ENCODE measurements around the gene OR52E2.

Gene OR52E2

DNA sequence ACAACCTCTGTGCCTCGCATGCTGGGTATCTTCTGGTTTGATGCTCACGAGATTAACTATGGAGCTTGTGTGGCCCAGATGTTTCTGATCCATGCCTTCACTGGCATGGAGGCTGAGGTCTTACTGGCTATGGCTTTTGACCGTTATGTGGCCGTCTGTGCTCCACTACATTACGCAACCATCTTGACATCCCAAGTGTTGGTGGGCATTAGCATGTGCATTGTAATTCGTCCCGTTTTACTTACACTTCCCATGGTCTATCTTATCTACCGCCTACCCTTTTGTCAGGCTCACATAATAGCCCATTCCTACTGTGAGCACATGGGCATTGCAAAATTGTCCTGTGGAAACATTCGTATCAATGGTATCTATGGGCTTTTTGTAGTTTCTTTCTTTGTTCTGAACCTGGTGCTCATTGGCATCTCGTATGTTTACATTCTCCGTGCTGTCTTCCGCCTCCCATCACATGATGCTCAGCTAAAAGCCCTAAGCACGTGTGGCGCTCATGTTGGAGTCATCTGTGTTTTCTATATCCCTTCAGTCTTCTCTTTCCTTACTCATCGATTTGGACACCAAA lies 12.6 kb downstream of the OR52E2 start:
- DNase-seq (ENCODE audit: low read depth): no peak
- no peak overlapping the region for H3K4me3 ChIP-seq (replicated peaks; ENCODE audit: low read depth, low read length)
- TF ChIP-seq CTCF (IDR thresholded peaks at IDR 0.05; ENCODE audit: low read length, missing control alignments): no peak

GRCh38 chr11:5046226-5046625 lies 13.2 kb downstream of the OR52E2 start, which contains the start of gene OR52J3:
OR52J3 (plus strand) TSS chr11:5046526; CDS start chr11:5046526, 0 bp downstream.
- no peak within 1 kb of the TSS for H3K4me3 ChIP-seq (replicated peaks; ENCODE audit: low read depth, low read length)
- no peak for DNase-seq (ENCODE audit: low read depth)
- TF ChIP-seq CTCF (IDR thresholded peaks at IDR 0.05; ENCODE audit: low read length, missing control alignments): no peak

DNA sequence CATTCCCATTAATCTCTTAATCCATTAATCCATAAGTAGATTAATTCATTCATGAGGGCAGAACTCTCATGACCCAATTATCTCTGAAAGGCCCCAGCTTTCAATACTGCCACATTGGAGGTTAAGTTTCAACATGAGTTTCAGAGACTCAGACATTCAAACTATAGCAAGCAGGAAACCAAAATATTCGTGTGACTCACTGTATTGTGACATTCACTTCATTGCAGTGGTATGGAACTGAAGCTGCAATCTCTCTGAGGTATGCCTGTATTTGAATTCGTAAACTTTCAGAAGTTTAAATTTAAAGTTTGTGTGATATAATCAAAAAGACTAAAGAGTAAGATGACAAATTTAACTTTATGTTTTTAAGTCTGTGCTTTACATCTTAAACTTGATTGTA lies 16.0 kb downstream of the OR52E2 start:
- no peak for TF ChIP-seq CTCF (IDR thresholded peaks at IDR 0.05; ENCODE audit: low read length, missing control alignments)
- H3K4me3 ChIP-seq (replicated peaks; ENCODE audit: low read depth, low read length): no peak overlapping the region
- DNase-seq (ENCODE audit: low read depth): peak; percentile 14

GRCh38 chr11:5042091-5042490 lies 17.3 kb downstream of the OR52E2 start:
- no peak for TF ChIP-seq CTCF (IDR thresholded peaks at IDR 0.05; ENCODE audit: low read length, missing control alignments)
- no peak overlapping the region for H3K4me3 ChIP-seq (replicated peaks; ENCODE audit: low read depth, low read length)
- DNase-seq (ENCODE audit: low read depth): no peak

GRCh38 chr11:5040876-5041275 lies 18.6 kb downstream of the OR52E2 start:
- TF ChIP-seq CTCF (IDR thresholded peaks at IDR 0.05; ENCODE audit: low read length, missing control alignments): no peak
- no peak overlapping the region for H3K4me3 ChIP-seq (replicated peaks; ENCODE audit: low read depth, low read length)
- DNase-seq (ENCODE audit: low read depth): no peak

DNA sequence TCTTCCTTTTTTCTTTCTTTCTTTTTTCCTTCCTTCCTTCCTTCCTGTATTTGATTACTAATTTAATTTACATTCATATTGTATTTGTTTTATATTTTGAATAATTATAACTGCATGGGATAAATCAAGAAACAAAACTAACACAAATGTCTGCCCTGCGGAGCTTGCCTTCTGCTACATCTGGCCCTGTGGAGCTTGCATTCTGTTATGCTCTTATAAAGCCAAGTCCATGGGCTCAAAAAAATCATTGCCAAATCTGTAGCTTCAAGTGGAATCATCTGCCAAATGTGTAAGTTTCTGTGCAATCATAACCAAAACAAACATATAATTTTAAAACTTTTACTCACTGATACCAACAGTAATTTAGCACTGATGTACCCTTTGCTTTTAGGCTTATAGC lies 21.1 kb downstream of the OR52E2 start:
- no peak overlapping the region for H3K4me3 ChIP-seq (replicated peaks; ENCODE audit: low read depth, low read length)
- no peak for DNase-seq (ENCODE audit: low read depth)
- no peak for TF ChIP-seq CTCF (IDR thresholded peaks at IDR 0.05; ENCODE audit: low read length, missing control alignments)

GRCh38 chr11:5037926-5038325 lies 21.5 kb downstream of the OR52E2 start:
- no peak for DNase-seq (ENCODE audit: low read depth)
- TF ChIP-seq CTCF (IDR thresholded peaks at IDR 0.05; ENCODE audit: low read length, missing control alignments): no peak
- H3K4me3 ChIP-seq (replicated peaks; ENCODE audit: low read depth, low read length): no peak overlapping the region

Measured in fibroblast of pulmonary artery (primary cell).